ENCODE data around the gene GMCL2. TPM values are rescaled to one million over a fixed set of nuclear protein-coding genes. Genes with fewer than 3 reads are reported as not detected.
"Not testable (repeated sequence)": the region's sequence is repeated elsewhere in the genome, so short reads cannot be mapped to it uniquely, and the experiment has no call there.

The GMCL2 gene
- total and polyA plus RNA-seq, 2 experiments from 2014 or later: 0.07 TPM; not detected in 1

GRCh38 chr5:178229861-178230260 is 42.7 kb upstream of the GMCL2 start (continued):
- TF ChIP-seq ZNF462 (CRISPR knock-in tag; IDR thresholded peaks at IDR 0.05): no peak

GRCh38 chr5:178229111-178229510 is 41.9 kb upstream of the GMCL2 start:
- H2AFZ ChIP-seq; H3K27ac Mint-ChIP-seq; H3K4me2 ChIP-seq; H3K4me3 Mint-ChIP-seq; H3K9me2 ChIP-seq (ENCODE audit: insufficient read depth); DNase-seq (ENCODE audit: low spot score); H3K27ac ChIP-seq (ENCODE audit: low read depth); H3K4me3 ChIP-seq; H3K36me3 ChIP-seq (ENCODE audit: insufficient read depth); ATAC-seq; H3K9me3 Mint-ChIP-seq; H3K27me3 ChIP-seq (ENCODE audit: insufficient read depth); H4K20me1 ChIP-seq (replicated peaks; ENCODE audit: insufficient read depth): not testable (repeated sequence)
- peaks cover 55% of the 10 kb centered on the region for H3K36me3 Mint-ChIP-seq (ENCODE audit: low read depth)
- H3F3A ChIP-seq (replicated peaks; ENCODE audit: low read depth): peaks cover 13% of the 10 kb centered on the region
- peaks cover 13% of the 10 kb centered on the region; the same call in 1 of the 2 replicates for H3K79me2 ChIP-seq (replicated peaks; ENCODE audit: insufficient read depth)
- peaks cover 18% of the 10 kb centered on the region for H3K27me3 Mint-ChIP-seq (ENCODE audit: insufficient read depth, low read depth, poor library complexity)
- peaks cover 23% of the 10 kb centered on the region for H3K4me1 Mint-ChIP-seq
- H3K4me1 ChIP-seq (ENCODE audit: insufficient read depth): peaks cover 12% of the 10 kb centered on the region; the same call in 1 of the 2 replicates

- no peaks in the 10 kb centered on the region for H3K9me2 ChIP-seq (ENCODE audit: insufficient read depth)
- no peak overlapping the region for H2AFZ ChIP-seq
- Mint-ChIP-seq H3K27ac (no peak overlapping the region), H3K36me3 (ENCODE audit: low read depth) (peaks cover 55% of the 10 kb centered on the region), H3K4me3 (no peak overlapping the region), H3K9me3 (no peaks in the 10 kb centered on the region; the same call in 2 of the 3 replicates), H3K27me3 (ENCODE audit: insufficient read depth, low read depth, poor library complexity) (peaks cover 15% of the 10 kb centered on the region), H3K4me1 (peaks cover 28% of the 10 kb centered on the region)
- H3K4me3 ChIP-seq: no peak overlapping the region
- H3K4me1 ChIP-seq (ENCODE audit: insufficient read depth): peaks cover 17% of the 10 kb centered on the region; the same call in 1 of the 2 replicates
- H3K4me2 ChIP-seq: no peak overlapping the region
- no peaks in the 10 kb centered on the region for H4K20me1 ChIP-seq (replicated peaks; ENCODE audit: insufficient read depth)
- H3K79me2 ChIP-seq (replicated peaks; ENCODE audit: insufficient read depth): peaks cover 13% of the 10 kb centered on the region; the same call in 1 of the 2 replicates
- no peak overlapping the region for H3K27ac ChIP-seq (ENCODE audit: low read depth)
- no peak for ATAC-seq
- no peak for DNase-seq (ENCODE audit: low spot score)
- peaks cover 12% of the 10 kb centered on the region for H3F3A ChIP-seq (replicated peaks; ENCODE audit: low read depth)
- H3K36me3 ChIP-seq (ENCODE audit: insufficient read depth): peaks cover 9% of the 10 kb centered on the region
- no peaks in the 10 kb centered on the region for H3K27me3 ChIP-seq (ENCODE audit: insufficient read depth)
- no peak for TF ChIP-seq JUNB (IDR thresholded peaks at IDR 0.05; ENCODE audit: unreplicated experiment)
- TF ChIP-seq ZNF462 (CRISPR knock-in tag; IDR thresholded peaks at IDR 0.05): no peak
These were observed 41.4 kb upstream of the GMCL2 start for GRCh38 chr5:178228609-178229008.

Data from GM23338 (cell line).